OCI-LY7 (cell line): ENCODE results near the gene ELMO1.

Source experiments
- CTCF ChIP-seq: fragments of 200-600 bp; sonication (generic); conservative IDR thresholded peaks from 2 replicates; pipeline ENCODE4 v1.5.1; 2014; ENCODE audit warnings: mild to moderate bottlenecking, antibody characterized with exemption, low read length, moderate library complexity, mixed read lengths
- EZH2phosphoT487 ChIP-seq: fragments of 200-600 bp; sonication (generic); IDR thresholded peaks from 2 replicates; pipeline ENCODE4 v1.6.1; 2018; ENCODE audit warnings: low read depth, borderline replicate concordance, mild to moderate bottlenecking, mixed run types, antibody characterized with exemption, low read length, moderate library complexity, mixed read lengths

- TF ChIP-seq EZH2phosphoT487 (no peak), CTCF (no peak)
These were observed 39.6 kb upstream of the ELMO1 start for GRCh38 chr7:37488163-37488764.
